NK-92 treated with Interleukin-12 subunit alpha and Interleukin-12 subunit beta, amount 100 ng/mL, for 24 hours (cell line): ENCODE data around the gene C1orf167.

ENCODE experiments used
- DNase-seq: peaks from one replicate; lab custom pipeline; 2025; lab: John Stamatoyannopoulos, UW

The C1orf167 gene

DNA sequence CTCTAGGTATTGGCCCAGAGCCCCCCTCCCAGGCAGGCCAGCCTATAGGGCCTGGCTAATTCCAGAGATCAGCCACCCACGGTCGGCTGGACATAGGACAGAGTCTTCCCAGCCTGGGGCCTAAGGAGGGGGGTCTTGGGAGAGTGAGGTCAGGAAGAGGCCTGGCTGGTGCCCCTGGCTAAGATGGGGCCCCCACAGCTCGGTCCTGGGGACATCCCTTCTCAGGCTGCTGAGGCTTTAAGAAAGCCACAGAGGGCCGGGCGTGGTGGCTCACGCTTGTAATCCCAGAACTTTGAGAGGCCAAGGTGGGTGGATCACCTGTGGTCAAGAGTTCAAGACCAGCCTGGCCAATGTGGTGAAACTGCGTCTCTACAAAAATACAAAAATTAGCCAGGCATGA lies 2.5 kb downstream of the C1orf167 start:
- DNase-seq: no peak

DNA sequence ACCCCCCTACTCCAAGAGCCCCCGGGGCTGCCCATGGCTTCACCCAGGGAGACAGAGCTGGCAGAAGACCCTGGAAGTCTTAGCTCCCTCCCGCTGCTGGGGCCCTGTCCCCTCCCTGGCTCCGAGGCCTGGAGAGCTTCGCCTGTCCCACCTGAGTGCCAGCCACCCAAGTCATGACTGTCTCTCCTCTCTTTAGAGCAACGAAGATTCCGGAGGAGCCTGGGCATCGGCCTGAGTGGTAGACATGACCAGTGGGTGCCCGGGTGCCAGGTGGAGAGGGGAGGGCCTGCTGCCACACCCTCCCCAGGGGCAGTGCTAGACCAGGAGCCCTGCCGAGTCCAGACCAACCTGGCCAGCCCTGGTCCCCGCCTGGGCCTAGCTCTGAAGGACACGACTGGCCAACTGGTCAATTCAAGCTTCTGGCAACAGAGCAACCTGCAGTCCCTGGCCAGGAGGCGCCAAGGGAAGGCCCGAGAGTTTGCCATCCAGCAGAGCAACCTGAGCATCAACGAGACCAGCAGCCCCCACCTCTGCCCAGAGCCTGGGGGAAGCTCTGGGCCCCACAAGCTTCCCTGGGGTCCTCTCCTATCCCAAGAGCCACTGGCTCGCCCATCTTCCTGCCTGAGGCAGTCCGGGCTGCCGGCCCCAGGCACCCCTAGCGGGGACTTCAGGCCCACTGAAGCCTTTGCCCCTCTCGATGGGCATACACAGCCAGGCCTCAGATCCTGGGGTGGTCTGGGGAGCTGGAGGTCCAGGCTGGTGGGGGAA lies 3.9 kb downstream of the C1orf167 start:
- DNase-seq: no peak

DNA sequence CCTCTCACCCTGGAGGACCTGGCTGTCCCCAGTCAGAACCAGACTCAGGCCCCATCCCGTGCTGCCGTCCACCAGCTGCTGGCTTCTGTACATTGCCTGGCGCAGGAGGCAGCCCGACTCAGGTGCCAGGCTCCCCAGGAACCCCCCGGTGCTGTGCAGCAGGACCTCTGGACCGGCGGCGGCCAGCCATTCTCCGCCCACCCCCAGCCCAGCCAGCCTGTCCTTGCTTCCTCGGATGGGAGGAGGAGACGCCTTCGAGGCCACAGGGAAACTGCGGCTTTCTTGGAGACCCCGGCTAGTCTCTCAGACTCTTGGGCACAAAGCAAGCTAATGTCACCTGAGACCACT lies 4.4 kb downstream of the C1orf167 start:
- DNase-seq: no peak

- no peak for DNase-seq
Measured at GRCh38 chr1:11767922-11768704, 6.1 kb downstream of the C1orf167 start.

- DNase-seq: no peak
Measured at GRCh38 chr1:11768821-11769220, 6.8 kb downstream of the C1orf167 start.

DNA sequence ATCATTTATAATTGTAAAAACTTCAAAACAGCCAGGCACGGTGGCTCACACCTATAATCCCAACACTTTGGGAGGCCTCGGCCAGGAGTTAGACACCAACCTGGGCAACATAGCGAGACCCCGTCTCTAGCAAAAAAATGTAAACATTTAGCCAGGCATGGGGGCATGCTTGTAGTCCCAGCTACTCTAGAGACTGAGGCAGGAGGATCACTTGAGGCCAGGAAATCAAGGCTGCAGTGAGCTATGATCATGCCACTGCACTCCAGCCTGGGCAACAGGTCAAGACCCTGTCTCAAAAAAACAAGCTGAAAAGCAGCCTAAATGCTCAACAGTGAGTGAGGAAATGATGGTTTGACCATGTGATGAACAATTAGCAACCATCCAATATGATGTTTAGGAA lies 7.3 kb downstream of the C1orf167 start:
- no peak for DNase-seq

GRCh38 chr1:11770011-11770410 lies 8.0 kb downstream of the C1orf167 start:
- no peak for DNase-seq

DNA sequence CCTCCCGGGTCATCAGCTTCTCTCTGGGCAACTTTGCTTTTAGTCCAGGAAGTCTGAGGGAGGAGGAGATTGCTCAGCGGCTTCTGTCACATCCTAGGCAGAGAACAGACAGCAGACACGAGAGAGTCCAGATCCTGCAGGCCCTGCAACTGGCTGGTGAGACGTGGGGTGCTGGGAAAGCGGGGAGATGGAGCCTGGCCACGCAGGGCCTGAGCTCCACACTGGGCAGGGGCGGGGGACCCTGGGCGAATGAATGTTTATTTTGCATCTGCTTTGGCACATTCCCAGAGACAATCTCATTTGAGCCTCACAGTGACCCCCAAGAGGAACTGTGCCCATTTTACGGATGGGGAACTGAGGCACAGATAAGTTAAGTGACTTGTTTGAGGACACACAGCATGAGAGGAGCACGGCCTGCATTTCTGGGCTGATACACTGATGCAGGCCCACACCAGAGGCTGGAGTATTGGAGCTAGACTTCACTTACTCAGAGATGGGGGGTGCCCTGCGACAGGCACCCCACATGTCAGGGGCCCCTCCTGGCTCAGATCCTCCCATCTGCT lies 9.6 kb downstream of the C1orf167 start:
- no peak for DNase-seq

- DNase-seq: no peak
Measured at GRCh38 chr1:11772458-11772857, 10.5 kb downstream of the C1orf167 start.

- DNase-seq: no peak
Measured at GRCh38 chr1:11774753-11775152, 12.8 kb downstream of the C1orf167 start.

GRCh38 chr1:11777658-11778322 lies 15.8 kb downstream of the C1orf167 start:
- DNase-seq: no peak

GRCh38 chr1:11778336-11778735 lies 16.3 kb downstream of the C1orf167 start:
- DNase-seq: no peak

- no peak for DNase-seq
Measured at GRCh38 chr1:11778844-11779623, 17.0 kb downstream of the C1orf167 start.

DNA sequence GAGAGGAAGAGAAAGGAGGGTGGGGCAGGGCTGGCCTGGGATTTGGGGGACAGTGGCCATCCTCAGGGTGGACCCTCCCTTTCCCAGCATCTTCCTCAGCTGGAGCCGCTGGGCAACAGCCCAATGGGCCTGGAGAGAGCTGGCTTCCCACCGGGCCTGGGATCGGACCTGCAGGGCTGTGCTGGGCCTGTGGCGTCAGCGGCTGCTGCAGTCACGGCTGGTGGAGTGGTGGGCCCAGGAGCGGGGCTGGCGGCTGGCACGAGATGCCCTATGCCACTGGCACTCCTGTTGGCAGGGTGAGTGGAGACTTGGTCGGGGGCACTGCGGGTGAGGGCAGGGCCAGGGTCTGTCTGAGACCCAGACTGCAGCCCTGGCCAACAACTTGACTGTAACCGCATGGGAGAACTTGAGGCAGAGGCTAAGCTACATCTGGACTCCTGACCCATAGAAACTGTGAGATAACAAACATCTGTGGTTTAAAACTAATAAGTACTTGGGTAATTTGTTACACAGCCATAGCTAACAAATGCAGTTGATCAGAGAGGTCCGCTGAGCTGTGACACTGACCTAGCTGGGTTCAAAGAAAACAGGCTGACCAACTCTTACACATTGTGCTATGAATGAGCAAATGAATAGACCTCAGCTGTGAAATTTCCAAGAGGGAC lies 17.9 kb downstream of the C1orf167 start:
- no peak for DNase-seq

DNA sequence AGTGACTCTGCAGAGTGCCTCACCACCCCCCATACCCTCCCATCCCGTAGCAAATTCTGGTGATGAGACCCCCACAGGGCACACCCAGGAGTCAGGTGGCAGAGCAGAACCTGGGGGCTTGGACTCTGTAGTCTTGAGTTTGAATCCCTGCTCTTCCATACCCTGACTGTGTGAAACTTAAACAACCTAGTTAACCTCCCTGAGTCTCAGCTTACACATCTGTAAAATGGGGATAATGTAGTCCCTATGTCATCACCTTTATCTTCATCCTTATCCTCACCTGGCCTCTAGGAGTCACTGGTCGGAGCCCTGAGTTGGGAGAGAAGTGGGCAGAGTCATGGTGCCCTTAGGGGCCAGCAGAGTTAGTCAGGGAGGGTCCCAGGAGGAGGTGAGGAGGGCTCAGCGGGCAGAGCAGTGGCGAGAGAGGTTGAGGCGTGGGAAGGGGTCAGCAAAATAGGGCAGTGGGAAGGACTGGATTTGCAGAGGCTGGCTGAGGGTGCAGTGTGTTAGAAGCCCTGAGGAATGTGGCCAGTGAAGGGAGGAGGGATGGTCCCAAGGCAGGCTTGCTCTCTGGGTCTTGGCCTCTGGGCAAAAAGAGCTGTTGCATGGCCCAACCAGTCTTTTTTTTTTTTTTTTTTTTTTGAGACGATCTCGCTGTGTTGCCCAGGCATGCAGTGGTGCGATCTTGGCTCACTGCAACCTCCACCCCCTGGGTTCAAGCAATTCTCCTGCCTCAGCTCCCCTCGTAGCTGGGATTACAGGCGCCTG lies 18.6 kb downstream of the C1orf167 start:
- DNase-seq: no peak

GRCh38 chr1:11781297-11781696 lies 19.3 kb downstream of the C1orf167 start:
- DNase-seq: no peak

GRCh38 chr1:11782127-11782708 lies 20.2 kb downstream of the C1orf167 start:
- DNase-seq: no peak

GRCh38 chr1:11783556-11783955 lies 21.6 kb downstream of the C1orf167 start:
- DNase-seq: no peak

- DNase-seq: no peak
Measured at GRCh38 chr1:11784256-11784992, 22.4 kb downstream of the C1orf167 start.
